GM12891 (cell line): ENCODE results near the gene TEAD1.

ENCODE experiments used
- POLR2A ChIP-seq: IDR thresholded peaks from 2 replicates; pipeline ENCODE4 v1.6.1; 2011; ENCODE audit warnings: low read depth, low read length, control low read depth
- POLR2AphosphoS5 ChIP-seq: IDR thresholded peaks from 2 replicates; pipeline ENCODE4 v1.6.1; 2011; ENCODE audit warnings: low read depth, low read length, control low read depth

DNA sequence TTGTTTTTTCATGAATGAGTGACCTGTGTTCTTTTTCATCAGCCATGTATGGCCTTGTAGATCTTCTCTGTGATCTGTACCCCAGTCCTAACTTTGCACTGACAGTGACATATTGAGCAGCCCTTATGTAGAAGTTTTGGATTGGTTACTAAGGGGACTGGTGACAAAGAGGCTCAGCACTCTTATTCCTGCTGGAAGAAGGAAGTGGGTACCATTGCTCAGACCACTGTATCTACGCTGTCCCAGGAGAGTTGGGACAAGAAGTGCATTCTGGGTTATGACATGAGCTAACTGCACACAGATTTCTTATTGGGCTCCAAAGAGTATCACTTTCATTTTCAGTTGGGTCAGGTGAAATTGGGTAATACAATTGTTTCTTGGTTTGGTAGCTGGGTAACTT, 227.1 kb downstream of the TEAD1 start:
- TF ChIP-seq POLR2A = no peak
- TF ChIP-seq POLR2AphosphoS5 = no peak
